ENCODE measurements around the gene EIF4G1.

- TF ChIP-seq CTCF (conservative IDR thresholded peaks at IDR 0.05; ENCODE audit: low read depth, low read length) (no peak), POLR2A (IDR thresholded peaks at IDR 0.05; ENCODE audit: low read depth, low read length) (no peak), RFX5 (IDR thresholded peaks at IDR 0.05; ENCODE audit: low read depth, low read length) (no peak), RAD21 (IDR thresholded peaks at IDR 0.05; ENCODE audit: low read length) (no peak), RCOR1 (IDR thresholded peaks at IDR 0.05; ENCODE audit: insufficient replicate concordance, low read length) (no peak), SMC3 (IDR thresholded peaks at IDR 0.05; ENCODE audit: low read depth, low read length) (no peak), USF2 (IDR thresholded peaks at IDR 0.05; ENCODE audit: low read depth, low read length) (no peak), MXI1 (IDR thresholded peaks at IDR 0.05; ENCODE audit: borderline replicate concordance, low read depth, low read length) (no peak), CEBPB (IDR thresholded peaks at IDR 0.05; ENCODE audit: low read depth, low read length) (no peak), ELK1 (IDR thresholded peaks at IDR 0.05; ENCODE audit: borderline replicate concordance, low read depth, low read length) (no peak), BHLHE40 (IDR thresholded peaks at IDR 0.05; ENCODE audit: low read depth, low read length) (no peak), MAFK (IDR thresholded peaks at IDR 0.05; ENCODE audit: low read depth, low read length) (no peak)
Measured at GRCh38 chr3:184344579-184345316, 30.3 kb downstream of the EIF4G1 start.

Measured in IMR-90 (cell line).